CD14-positive monocyte (primary cell): ENCODE measurements around the gene HAUS7. TPM values are rescaled to one million over a fixed set of nuclear protein-coding genes. Genes with fewer than 3 reads are reported as not detected.

ENCODE experiments used
- DNase-seq, 3 donors: peaks; one replicate each; pipeline ENCODE4 v3.0.0-alpha.2; 2011 to 2022
- H2AFZ ChIP-seq: 2 replicates; pipeline ENCODE4 v1.6.0; 2012; ENCODE audit warnings: mild to moderate bottlenecking, low read depth, low read length, inconsistent platforms; ENCODE audit not compliant: insufficient read depth, poor library complexity, severe bottlenecking
- H3K27ac ChIP-seq, 2 donors: 1 replicate in 1 of 2; 2 replicates in 1 of 2; pipeline ENCODE4 v1.5.1; 2012 to 2013; ENCODE audit warnings: low read length in 2 of 2, control low read depth in 1 of 2, inconsistent platforms in 1 of 2, low read depth in 1 of 2, mild to moderate bottlenecking in 1 of 2
- H3K27me3 ChIP-seq, 2 donors: one replicate each; pipeline versions ENCODE4 v1.6.0 to v1.6.1; 2011 to 2013; ENCODE audit warnings: low read length in 2 of 2; ENCODE audit not compliant: control insufficient read depth in 2 of 2, insufficient read depth in 2 of 2
- H3K36me3 ChIP-seq, 2 donors: replicated peaks in 1 of 2; 1 replicate in 1 of 2; 2 replicates in 1 of 2; pipeline versions ENCODE4 v1.5.1 to v1.6.1; 2012 to 2013; ENCODE audit warnings: low read length in 2 of 2, control low read depth in 1 of 2, inconsistent platforms in 1 of 2, mild to moderate bottlenecking in 1 of 2; ENCODE audit not compliant: insufficient read depth in 2 of 2, control insufficient read depth in 1 of 2
- H3K4me1 ChIP-seq, 2 donors: 1 replicate in 1 of 2; 2 replicates in 1 of 2; pipeline versions ENCODE4 v1.5.1 to v1.6.1; 2012 to 2013; ENCODE audit warnings: low read length in 2 of 2, control low read depth in 1 of 2, inconsistent platforms in 1 of 2, mild to moderate bottlenecking in 1 of 2, moderate library complexity in 1 of 2; ENCODE audit not compliant: insufficient read depth in 2 of 2, control insufficient read depth in 1 of 2
- H3K4me2 ChIP-seq: replicated peaks from 2 replicates; pipeline ENCODE3; 2012; ENCODE audit warnings: low read length, moderate library complexity, mild to moderate bottlenecking; ENCODE audit not compliant: poor library complexity, severe bottlenecking; ENCODE audit errors: extremely low read depth
- H3K4me3 ChIP-seq, 3 experiments: fragments of 200-600 bp in 1 of 3; sonication (generic) in 1 of 3; replicated peaks in 1 of 3; 1 replicate in 2 of 3; 2 replicates in 1 of 3; pipeline ENCODE4 v1.5.1; 2011 to 2013; ENCODE audit warnings: low read length in 3 of 3, mild to moderate bottlenecking in 3 of 3, control low read depth in 2 of 3, low read depth in 2 of 3, inconsistent platforms in 1 of 3, moderate library complexity in 1 of 3
- H3K79me2 ChIP-seq: 2 replicates; pipeline ENCODE4 v1.6.0; 2012; ENCODE audit warnings: mild to moderate bottlenecking, control low read depth, inconsistent platforms, low read length, moderate library complexity; ENCODE audit not compliant: insufficient read depth
- H3K9ac ChIP-seq: 2 replicates; pipeline ENCODE4 v1.6.0; 2017; ENCODE audit warnings: low read length, mild to moderate bottlenecking; ENCODE audit not compliant: insufficient read depth, poor library complexity, severe bottlenecking
- H3K9me3 ChIP-seq, 2 donors: replicated peaks in 1 of 2; 1 replicate in 1 of 2; 2 replicates in 1 of 2; pipeline versions ENCODE4 v1.5.1 to v1.6.1; 2012 to 2013; ENCODE audit warnings: low read length in 2 of 2, control low read depth in 1 of 2; ENCODE audit not compliant: control insufficient read depth in 1 of 2, insufficient read depth in 1 of 2
- H4K20me1 ChIP-seq: 2 replicates; pipeline ENCODE4 v1.6.0; 2012; ENCODE audit warnings: mild to moderate bottlenecking, low read length, control low read depth, moderate library complexity; ENCODE audit not compliant: insufficient read depth
- H3K27ac Mint-ChIP-seq, 7 donors: one replicate each; pipeline ENCODE4 v1.8.0; 2020; ENCODE audit warnings: mild to moderate bottlenecking in 7 of 7, mixed read lengths in 7 of 7, moderate library complexity in 6 of 7, inconsistent platforms in 2 of 7
- H3K27me3 Mint-ChIP-seq, 3 donors: one replicate each; pipeline ENCODE4 v1.8.0; 2021 to 2022; ENCODE audit warnings: low read depth in 3 of 3, mild to moderate bottlenecking in 3 of 3, mixed read lengths in 3 of 3, moderate library complexity in 3 of 3, inconsistent platforms in 1 of 3
- H3K36me3 Mint-ChIP-seq, 2 donors: one replicate each; pipeline ENCODE4 v1.8.0; 2020; ENCODE audit warnings: mixed read lengths in 2 of 2, inconsistent platforms in 1 of 2, mild to moderate bottlenecking in 1 of 2
- H3K4me1 Mint-ChIP-seq: one replicate; pipeline ENCODE4 v1.8.0; 2020; ENCODE audit warnings: mild to moderate bottlenecking, mixed read lengths
- H3K4me3 Mint-ChIP-seq, 2 donors: one replicate each; pipeline ENCODE4 v1.8.0; 2020; ENCODE audit warnings: mild to moderate bottlenecking in 2 of 2, mixed read lengths in 2 of 2, moderate library complexity in 1 of 2
- H3K9me3 Mint-ChIP-seq, 7 donors: one replicate each; pipeline ENCODE4 v1.8.0; 2020 to 2022; ENCODE audit warnings: mixed read lengths in 7 of 7, mild to moderate bottlenecking in 6 of 7, moderate library complexity in 6 of 7, inconsistent platforms in 2 of 7
- CTCF ChIP-seq: fragments of 200-600 bp; IDR thresholded peaks from one replicate; pipeline ENCODE4 v1.8.0; 2022; ENCODE audit warnings: antibody characterized with exemption, mild to moderate bottlenecking
- WGBS: methylation state at CpG from one replicate; pipeline ENCODE4 v1.1.5; 2013; ENCODE audit warnings: missing lambda C conversion rate; ENCODE audit not compliant: insufficient coverage; 5-methylcytosine and 5-hydroxymethylcytosine counted together
- intact Hi-C, 2 donors: fragments of 100-400 bp; cut with micrococcal nuclease; formaldehyde crosslinking; loops; one replicate each; pipeline versions ENCODE4 v1.15.0 to v1.15.1; 2023
- polyA plus RNA-seq, 3 donors: library from polyadenylated mRNA; depleted of rRNA in 1 of 3; unstranded in 2 of 3; stranded (reverse) in 1 of 3; fragments of 300-500 nt in 2 of 3; fragments of >200 nt in 1 of 3; fragmentation: Illumina TruSeq in 2 of 3; gene quantifications; 1 replicate in 2 of 3; 2 replicates in 1 of 3; pipeline ENCODE4 v1.2.3, GENCODE V29; 2012 to 2021

Gene HAUS7
- polyA plus RNA-seq, 3 donors, result 23.8 to 37.5 (median 26.7) TPM

GRCh38 chrX:153462291-153462690 lies 8.1 kb downstream of the HAUS7 start:
- Histone ChIP-seq H3K79me2 (no peaks in the 10 kb centered on the region), H3K4me3 (no peak overlapping the region), H4K20me1 (no peaks in the 10 kb centered on the region), H3K27ac (no peak overlapping the region), H3K9me3 (no peaks in the 10 kb centered on the region), H3K9ac (no peak overlapping the region), H3K4me1 (no peaks in the 10 kb centered on the region), H2AFZ (no peak overlapping the region), H3K27me3 (no peaks in the 10 kb centered on the region), H3K36me3 (peaks cover 38 to 60% of the 10 kb centered on the region in 2 donors), H3K4me2 (no peak overlapping the region)
- 100% methylated on average over 7 of the region's 10 CpGs for WGBS
- Mint-ChIP-seq H3K27me3 (peaks cover 0 to 8% (median 0%) of the 10 kb centered on the region in 3 donors), H3K4me3 (no peak overlapping the region), H3K9me3 (no peaks in the 10 kb centered on the region), H3K36me3 (peaks cover 33 to 55% of the 10 kb centered on the region in 2 donors), H3K27ac (no peak overlapping the region), H3K4me1 (peaks cover 1% of the 10 kb centered on the region)
- intact Hi-C loops, result no loop called here
- TF ChIP-seq CTCF, result no peak
- DNase-seq, result no peak

DNA sequence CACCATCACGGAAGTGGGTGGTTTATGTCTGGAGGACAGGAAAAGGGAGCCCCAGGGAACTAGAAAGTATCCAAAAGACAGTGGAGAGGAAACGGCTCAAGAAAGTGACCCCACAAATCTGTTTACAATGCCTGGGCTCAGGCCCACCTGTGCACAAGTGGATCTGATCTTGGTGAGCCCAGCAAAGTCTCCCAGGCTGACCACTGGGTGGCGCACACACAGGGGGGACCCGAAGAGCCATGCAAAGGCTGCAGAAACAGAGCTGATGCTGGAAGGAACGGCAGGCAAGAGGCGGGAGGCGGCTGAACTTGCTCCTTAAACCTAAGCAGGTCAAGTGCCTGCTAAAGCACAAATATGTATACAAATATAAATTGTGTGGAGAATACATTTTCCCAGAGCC lies 9.6 kb downstream of the HAUS7 start:
- H3K79me2 ChIP-seq, result no peaks in the 10 kb centered on the region
- H3K36me3 Mint-ChIP-seq, result peaks cover 36 to 57% of the 10 kb centered on the region in 2 donors
- no peaks in the 10 kb centered on the region for H3K9me3 ChIP-seq
- H3K27ac ChIP-seq, result no peak overlapping the region
- peak; percentile 48 for TF ChIP-seq CTCF
- intact Hi-C loops, result no loop called here
- peaks cover 0 to 8% (median 0%) of the 10 kb centered on the region in 3 donors for H3K27me3 Mint-ChIP-seq
- peak; percentile 4 to 14 (median 7) for DNase-seq
- 100% methylated on average over 1 of the region's 7 CpGs for WGBS
- H3K27me3 ChIP-seq, result no peaks in the 10 kb centered on the region
- H3K9me3 Mint-ChIP-seq, result no peaks in the 10 kb centered on the region
- no peak overlapping the region for H3K4me3 Mint-ChIP-seq
- no peak overlapping the region for H2AFZ ChIP-seq
- H3K4me1 ChIP-seq, result no peaks in the 10 kb centered on the region
- H3K36me3 ChIP-seq, result peaks cover 50 to 67% of the 10 kb centered on the region in 2 donors
- no peak overlapping the region for H3K27ac Mint-ChIP-seq
- no peak overlapping the region for H3K4me3 ChIP-seq
- H3K4me1 Mint-ChIP-seq, result no peaks in the 10 kb centered on the region
- no peak overlapping the region for H3K4me2 ChIP-seq
- H3K9ac ChIP-seq, result no peak overlapping the region
- H4K20me1 ChIP-seq, result no peaks in the 10 kb centered on the region
